Right renal pelvis (tissue), 4 donors: Measurements from ENCODE around the gene SLC2A4RG. TPM values are rescaled to one million over a fixed set of nuclear protein-coding genes. Genes with fewer than 3 reads are reported as not detected.

ENCODE experiments used
- DNase-seq, 4 donors: peaks; one replicate each; pipeline ENCODE4 v3.0.0-alpha.2; 2013; ENCODE audit warnings: low read depth in 4 of 4, low spot score in 3 of 4, missing footprints in 1 of 4
- polyA plus RNA-seq, 4 donors: library from polyadenylated mRNA; unstranded; fragments of 120-200 nt; gene quantifications; one replicate each; pipeline ENCODE4 v1.2.1, GENCODE V29; 2013; ENCODE audit not compliant: insufficient read length in 4 of 4

The SLC2A4RG gene
- polyA plus RNA-seq, 4 donors = 75.7 to 142 (median 80.1) TPM

DNA sequence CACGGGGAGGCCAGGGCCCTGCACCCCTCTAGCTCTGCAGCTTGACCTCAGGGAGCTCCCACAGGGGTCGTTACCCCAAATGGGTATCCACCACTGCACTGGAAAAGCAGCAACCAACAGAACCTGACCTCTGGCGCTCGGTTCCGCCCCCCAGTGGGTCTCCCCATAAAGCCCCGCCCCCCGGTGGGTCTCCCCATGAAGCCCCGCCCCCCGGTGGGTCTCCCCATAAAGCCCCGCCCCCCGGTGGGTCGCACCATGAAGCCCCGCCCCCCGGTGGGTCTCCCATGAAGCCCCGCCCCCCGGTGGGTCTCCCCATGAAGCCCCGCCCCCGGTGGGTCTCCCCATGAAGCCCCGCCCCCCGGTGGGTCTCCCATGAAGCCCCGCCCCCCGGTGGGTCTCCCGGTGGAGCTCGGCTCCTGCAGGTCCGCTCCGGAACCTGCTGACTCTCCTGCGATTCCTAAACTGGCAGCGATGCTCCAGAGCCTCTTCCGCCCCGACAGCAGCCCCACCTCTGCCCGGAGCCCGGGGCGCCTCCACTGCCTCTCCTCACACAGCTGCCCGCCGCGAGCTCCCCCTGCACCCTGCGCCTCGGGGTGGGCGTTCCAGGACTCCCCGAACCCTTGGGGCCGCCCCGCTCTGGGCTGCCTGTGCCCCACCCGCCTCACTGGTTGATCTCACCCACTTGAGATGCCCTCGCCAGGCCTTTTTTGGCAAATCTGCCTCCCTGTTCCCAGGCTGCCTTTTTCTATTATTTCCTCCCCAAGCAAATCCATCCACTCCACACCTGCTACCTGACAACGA lies 12.1 kb downstream of the SLC2A4RG start:
- no peak for DNase-seq

DNA sequence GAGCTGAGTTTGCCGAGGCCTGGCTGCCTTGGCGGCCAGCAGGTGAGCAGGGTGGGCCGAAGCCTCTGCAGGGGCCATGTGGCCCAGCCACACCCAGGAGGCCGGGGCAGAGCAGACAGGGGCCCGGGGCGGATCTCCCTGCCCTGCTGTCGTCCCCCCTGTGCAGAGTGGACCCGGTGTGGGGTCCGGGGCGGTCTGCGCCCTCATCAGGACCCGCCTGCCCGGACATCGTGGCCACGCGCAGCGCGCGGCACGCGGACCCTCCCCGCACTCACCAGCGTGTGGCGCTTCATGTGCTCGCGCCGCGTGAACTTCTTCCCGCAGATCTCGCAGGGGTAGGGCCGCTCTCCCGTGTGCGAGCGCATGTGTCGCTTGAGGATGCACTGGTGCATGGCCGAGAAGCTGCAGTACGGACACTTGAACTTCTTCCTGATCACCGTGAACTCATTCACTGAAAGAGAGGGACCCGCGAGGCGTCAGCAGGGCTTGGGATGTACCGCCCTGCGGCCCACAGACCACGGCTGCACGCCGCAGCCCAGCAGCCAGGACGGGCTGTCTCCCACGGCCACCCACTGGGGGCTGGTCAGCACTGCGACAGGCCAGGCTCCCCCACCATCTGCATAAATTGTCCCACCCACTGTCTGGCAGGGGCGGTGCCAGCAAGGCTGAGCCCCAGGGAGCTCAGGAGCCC lies 13.0 kb downstream of the SLC2A4RG start:
- DNase-seq = no peak

DNA sequence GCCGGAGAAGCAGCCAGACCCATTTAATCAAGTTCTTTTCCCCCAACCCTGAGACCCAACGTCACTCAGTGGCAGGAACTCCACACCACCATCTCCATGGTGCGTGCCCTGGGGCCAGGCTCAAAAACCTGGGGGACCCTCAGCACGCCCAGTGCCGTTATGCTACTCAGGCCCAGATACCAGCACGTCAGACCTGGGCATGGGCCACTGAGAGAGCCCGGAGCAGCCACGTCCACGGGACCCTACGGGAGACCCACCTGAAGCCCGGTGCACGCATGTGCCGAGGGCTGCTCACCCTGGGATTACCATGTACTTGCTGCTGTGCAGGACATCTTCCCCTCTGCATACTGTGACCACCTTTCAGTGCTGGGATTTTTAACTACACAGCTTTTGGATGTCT lies 13.8 kb downstream of the SLC2A4RG start:
- no peak for DNase-seq

DNA sequence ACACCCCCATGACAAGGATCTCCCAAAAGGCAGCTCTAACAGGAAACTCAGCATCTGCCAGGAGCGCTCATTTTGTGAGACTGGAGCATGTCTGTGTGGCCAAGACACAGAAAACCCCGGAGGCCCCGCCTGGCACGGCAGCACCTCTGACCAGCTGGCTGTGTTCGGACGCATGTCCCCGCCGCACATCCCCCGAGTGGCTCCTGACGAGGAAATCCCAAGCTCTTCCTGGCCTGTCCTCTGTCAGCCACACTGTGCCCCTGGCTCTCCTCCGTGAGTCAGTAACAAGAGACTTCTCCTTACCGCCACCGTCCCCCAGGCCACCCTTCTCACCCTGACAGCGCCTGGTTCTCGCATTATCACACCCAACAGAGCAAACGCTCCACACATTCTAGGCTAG lies 14.4 kb downstream of the SLC2A4RG start:
- no peak for DNase-seq

DNA sequence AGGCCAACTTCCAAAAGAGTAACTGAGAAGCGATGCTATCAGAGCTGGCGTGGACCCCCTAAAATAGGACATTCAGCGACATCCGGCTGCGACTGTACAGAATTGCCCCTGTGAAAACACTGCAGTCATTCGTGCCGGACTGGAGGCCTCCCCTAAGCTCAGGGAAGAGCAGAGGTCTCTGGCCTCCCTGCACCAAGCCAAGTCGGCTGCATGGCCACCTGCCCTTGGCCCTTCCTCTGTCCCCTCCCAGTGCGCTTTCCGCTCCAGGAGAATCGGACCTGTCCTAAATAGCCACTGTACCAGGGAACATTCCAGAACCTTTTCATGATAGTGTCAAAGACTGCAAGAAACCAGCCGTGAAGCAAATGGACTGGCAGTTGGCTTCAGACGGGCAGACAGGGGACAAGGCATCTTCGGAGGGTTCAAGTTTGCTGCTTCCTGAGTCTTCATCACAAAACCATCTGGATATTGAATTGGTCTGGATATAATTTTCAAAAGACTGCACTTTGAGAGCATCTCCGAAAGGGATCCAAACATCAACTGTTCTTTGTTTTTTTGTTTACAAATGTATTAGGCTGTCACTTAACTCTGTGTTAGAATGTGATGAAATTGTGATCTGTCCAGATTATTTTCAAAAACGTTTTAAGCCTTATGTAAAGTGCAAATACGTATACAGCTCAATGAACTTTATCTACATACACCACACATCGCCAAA lies 16.5 kb downstream of the SLC2A4RG start:
- no peak for DNase-seq

DNA sequence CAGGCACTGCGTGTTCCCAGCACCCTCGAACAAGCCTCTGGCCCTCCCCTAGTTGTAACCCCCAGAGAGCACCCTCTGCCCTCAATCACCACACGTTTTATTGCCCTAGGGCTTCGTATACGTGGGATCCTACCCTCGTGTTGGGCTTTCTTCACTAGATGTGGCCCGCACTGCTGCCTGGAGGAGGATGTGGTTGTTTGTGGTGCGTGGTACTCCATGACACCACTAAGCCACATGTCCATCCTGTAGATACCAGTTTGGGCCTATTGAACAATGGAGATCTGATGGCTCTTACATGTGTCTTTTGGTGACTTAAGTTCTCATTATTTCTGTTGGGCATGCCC lies 17.0 kb downstream of the SLC2A4RG start:
- no peak for DNase-seq

DNA sequence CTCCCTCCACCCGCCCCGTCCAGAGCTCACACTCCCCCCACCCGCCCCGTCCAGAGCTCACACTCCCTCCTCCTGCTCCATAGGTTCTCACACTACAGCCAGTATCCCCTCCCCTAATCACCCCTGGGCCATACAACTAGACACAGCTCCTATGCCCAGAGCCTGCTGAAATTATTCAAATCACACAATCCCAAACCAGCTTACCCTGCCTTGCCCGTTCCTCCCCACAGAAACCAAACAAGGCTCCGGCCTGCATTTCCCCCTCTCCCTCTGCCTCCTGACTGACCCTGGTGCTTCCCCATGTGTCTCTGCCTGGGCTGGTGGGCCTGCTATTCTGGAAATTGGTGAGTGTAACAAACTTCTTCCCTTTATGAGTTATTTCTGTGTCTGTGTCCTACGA lies 18.6 kb downstream of the SLC2A4RG start:
- no peak for DNase-seq

DNA sequence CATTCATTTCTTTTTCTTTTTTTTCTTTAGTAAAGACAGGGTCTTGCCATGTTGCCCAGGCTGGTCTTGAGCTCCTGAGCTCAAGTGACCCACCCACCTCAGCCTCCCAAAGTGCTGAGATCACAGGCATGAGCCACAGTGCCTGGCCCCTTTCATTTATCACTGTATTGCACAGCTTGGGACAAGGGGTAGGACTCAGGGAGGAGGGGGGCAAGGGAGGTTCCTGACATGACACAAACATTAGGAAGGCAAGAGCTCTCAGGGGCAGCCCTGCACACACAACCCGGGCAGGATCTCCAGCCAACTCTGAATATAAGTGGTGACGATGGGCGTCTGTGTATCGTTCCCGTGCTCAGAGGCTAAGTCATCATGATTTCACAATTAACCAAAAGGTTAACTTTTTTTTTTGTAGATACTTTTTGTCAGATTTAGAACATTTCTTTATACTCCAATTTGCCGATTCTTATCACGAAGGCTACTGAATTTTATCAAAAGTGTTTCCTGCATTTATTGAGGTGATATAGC lies 19.9 kb downstream of the SLC2A4RG start:
- DNase-seq = no peak

DNA sequence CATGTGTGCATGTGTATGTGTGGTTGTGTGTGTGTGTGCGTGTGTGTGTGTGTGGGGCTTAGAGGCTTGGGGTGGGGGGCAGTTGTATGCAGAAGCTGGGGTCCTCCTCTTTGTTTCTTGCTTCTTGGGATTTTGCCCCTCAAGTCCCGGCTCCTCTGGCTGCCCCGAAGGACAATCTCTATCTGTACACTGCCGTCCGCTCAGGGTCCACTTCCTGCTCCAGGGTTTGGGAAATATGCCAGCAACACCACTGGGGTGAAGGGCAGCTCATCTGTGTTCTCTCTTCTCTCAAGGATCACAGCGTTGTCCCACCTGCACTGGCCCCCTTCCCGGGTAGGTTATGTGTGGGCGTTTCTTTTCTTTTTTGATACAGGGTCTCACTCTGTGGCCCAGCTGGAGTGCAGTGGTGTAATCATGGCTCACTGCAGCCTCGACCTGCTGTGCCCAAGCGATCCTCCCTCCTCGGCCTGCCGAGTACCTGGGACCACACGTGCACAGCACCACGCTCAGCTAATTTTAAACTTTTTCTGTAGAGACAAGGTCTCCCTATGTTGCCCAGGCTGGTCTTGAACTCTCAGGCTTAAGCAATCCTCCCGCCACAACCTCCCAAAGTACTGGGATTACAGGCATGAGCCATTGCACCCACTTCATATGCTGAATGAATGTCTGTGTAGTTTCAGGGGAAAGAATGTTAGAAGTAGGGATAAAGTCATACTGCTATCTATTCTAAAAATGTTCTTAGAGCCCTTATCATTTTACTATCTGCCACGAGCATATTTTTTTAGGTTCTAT lies 25.7 kb downstream of the SLC2A4RG start:
- no peak for DNase-seq

DNA sequence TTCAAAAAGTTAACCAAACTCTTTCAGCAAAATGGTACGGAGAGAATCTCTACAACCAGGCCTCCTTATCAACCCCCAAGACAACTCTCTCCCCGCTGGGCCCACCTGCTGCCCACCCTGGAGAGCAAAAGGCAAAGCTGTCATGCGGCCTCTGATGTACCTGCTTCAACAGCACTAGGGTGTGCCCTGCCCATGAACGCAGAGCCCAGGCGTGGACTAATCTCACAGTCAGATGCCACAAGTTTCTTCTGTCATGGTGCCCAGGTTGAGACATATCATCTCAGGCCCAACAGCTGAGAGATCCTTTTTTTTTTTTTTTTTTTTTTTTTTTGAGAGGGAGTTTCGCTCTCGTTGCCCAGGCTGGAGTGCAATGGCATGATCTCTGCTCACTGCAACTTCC lies 26.3 kb downstream of the SLC2A4RG start:
- DNase-seq = no peak

DNA sequence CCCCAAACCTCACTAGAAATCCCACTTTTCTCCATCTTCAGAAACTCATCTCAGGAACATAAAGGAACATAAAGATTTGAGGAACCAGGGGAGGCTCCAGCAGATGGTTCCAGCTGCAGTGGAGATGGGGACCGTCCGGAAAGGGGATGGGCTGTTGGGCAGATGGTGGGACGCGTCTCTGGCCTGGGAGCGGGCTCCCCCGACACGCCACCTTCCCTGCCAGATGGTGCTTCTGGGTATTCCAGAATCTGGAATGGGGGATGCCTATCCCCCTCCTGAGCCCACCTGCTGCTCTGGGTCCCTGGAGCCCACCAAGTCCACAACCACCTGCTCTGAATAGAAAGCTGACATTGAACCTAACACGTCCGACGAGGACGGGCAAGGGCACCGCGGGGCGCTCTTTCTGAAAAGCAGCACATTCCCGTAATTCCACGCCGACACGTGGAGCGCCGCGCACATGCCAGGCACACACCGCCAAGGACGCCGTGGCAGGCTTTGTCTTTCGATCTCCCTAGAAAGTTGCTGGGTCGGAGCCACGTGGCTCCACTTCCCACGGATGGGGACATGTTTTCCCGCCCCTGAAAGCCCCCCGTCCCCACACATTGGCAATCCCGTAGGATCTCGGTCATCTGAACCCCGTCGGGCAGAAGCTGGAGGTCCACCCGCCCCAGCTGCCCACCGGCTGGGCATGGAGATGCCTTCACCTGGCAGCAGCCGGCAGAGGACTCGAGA lies 27.3 kb downstream of the SLC2A4RG start:
- DNase-seq = no peak

DNA sequence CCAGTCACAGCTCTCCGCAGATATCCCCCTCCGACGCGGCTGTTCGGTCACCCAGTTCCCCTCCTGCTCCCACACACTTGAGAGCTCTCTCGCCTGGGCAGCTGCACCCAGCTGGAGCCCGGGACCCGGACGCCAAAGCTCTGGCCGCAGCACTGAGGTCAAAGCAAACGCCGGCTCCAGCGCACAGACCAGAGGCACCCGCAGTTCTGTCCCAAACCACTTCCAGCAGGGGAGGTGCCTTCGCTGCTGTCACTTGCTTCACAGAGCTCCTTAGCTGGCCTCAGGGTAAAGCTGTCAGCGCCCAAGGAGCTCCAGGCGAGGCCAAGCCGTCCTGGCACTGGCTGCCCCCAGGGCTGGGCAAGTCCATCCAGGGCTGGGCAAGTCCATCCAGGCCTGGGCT lies 27.9 kb downstream of the SLC2A4RG start:
- no peak for DNase-seq

DNA sequence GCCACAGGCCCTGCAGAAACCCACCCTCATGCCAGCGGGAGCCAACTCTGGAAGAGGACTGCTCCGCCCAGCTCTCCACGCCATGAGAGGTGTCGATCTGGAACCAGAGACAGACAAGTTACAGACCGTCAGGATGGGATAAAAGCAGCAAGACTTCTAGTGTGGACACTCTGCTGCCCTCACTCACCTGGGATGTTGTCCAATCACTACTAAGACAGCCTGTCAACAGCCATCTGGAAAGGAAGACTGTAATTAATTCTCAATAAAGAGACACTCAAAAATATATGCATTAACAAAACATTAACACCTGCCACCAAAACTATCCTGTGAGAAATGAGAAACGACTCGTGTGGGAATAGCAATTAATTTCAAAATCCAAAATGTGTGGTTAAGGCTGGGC lies 28.3 kb downstream of the SLC2A4RG start:
- no peak for DNase-seq

DNA sequence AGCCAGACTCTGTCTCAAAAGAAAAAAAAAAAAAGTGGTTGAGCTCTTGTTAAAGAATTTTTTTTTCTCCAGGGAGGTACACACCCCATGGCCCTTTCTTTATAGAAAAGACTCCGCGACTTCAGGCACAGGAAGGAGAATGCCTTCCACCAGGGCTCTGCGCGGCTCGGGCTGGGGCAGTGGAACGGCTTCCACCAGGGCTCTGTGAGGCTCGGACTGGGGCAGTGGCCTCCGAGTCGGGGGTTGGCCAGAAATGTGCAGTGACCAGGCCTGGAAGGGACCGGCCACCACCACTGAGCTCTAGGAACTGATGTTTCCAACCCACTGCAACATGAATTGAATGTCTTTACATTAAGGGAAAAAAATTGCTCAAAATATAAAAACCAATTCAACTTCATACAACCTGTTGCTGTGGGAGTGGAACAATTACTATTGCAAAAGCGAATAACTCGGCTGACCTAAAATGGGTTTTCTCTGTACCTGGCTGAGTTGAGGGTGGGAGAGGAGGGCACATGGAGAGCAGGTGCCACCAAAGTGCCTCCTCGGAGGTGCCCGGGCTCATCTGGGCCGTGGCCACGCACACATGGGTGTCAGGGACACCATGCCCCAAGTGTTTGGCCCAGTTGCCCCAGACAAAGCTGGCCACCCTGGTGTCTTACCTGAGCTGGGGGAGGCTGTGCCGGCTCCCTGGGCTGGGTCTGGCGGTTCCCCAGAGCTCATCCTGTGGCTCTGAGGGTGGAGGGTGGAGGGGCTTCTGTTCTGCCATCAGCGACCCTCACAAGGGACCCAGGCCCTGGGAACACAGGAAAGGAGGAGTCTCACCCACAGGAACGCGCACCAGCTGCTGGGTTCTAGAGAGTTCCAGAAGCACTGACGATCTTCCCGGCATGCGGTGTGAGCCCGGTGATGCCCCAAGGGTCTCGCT lies 29.3 kb downstream of the SLC2A4RG start:
- DNase-seq = no peak

DNA sequence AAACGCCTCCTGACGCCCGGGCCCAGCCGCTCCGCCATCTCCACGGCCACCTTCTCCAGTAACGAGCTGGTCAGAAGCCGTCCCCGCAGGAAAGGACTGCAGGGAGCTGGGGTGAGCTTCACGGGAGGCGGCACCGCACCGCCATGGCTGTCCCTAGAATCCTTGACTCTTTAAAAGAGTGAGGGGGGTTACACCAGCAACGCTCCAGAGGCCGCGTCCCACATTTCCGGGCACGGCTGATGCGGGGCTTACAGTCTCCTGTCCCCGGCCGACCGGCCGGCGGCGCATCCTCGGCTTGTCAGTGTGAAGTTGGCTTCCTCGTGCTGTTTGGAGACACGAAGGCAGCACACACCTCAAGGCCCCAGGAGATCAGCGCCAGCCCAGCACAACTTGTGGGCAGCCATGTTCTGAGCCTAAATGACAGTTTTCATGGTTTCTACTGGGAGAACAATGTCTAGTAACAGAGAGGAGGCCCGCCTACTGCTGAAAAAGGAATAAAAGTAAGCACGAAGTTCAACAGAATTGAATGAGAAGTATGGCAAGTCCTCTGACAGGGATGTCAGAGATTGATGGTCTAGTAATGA lies 30.4 kb downstream of the SLC2A4RG start:
- DNase-seq = no peak

DNA sequence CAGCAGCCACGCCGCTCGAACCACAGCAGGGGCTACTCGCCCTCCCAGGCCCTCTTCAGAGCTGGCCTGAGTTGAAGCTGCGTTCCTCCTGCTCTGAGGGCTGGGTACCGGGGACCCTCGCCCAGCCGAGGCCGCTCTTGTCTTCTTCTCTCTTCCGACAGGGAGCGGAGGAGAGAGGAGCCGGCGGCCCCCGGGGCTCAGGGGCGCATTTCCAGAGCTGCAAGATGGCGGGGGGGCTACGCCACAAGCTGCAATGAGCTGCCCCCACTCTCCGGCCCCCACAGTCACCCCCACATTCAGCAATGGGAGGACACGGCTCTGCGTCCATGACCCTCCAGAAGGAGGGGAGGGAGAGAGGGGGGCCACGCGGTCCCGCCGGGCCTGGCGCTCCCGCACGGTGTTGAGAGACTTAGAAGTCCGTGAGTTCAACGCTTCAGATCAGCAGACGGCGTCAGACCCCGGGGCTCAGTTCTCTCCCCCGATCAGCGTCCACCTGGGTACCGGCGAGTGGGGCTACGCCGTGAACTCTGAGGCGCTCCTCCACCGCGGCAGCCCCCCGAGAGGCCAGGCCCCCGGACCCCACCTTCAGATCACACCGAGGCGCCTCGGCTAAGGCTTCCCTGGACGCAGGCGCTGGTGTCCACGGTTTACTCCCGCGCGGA lies 31.6 kb downstream of the SLC2A4RG start:
- no peak for DNase-seq

DNA sequence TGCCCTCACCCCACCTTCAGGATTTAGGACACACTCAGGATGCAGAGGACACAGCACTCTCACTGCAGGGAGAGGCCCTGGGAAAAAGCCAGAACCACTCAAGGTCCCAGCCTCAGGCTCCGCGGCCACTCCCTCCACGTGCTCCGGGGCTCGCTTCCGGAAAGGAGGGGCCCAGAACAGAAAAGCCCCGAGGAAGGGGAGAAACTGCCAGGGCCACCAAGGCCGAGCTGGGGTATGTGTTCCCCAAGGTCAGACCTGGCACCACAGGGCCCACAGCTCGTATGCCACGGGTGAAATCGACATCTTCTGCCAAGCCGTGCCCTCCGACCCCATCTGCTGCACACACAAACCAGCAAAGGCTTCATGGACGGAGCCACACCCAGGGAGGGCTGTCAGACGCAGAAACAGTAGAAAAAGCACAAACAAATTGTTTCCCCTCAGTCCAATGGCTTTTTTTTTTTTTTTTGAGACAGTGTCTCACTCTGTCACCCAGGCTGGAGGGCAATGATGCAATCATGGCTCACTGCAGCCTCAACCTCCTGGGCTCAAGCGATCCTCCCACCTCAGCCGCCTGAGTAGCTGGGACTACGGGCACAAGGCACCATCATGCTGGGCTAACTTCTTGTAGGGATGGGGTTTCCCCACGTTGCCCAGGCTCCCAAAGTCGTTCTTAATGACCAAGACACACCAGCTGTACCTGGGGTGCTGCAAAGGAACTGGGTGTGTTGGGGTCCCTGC lies 33.4 kb downstream of the SLC2A4RG start:
- no peak for DNase-seq
